Lung (tissue), 12 donors: Measurements from ENCODE around the gene FAM120AOS. TPM values are rescaled to one million over a fixed set of nuclear protein-coding genes. Genes with fewer than 3 reads are reported as not detected.

Experiments used
- ATAC-seq: fragments of 200-7000 bp; cut with Tn5 transposase; one replicate; pipeline ENCODE4 v1.9.1; 2020; ENCODE audit warnings: moderate number of reproducible peaks; ENCODE audit not compliant: insufficient read depth, low FRiP score
- DNase-seq, 3 donors: peaks; one replicate each; pipeline ENCODE4 v3.0.0-alpha.2; 2013 to 2017
- H3K27ac ChIP-seq, 2 donors: one replicate each; pipeline ENCODE4 v1.5.1; 2013; ENCODE audit warnings: mild to moderate bottlenecking in 2 of 2, moderate library complexity in 2 of 2, control low read depth in 1 of 2, inconsistent platforms in 1 of 2, low read depth in 1 of 2, low read length in 1 of 2
- H3K27me3 ChIP-seq, 3 donors: one replicate each; pipeline ENCODE4 v1.5.1; 2013; ENCODE audit warnings: low read length in 2 of 3; ENCODE audit not compliant: control insufficient read depth in 3 of 3, insufficient read depth in 3 of 3
- H3K36me3 ChIP-seq, 4 donors: one replicate each; pipeline ENCODE4 v1.5.1; 2013; ENCODE audit warnings: low read length in 4 of 4, mild to moderate bottlenecking in 1 of 4, moderate library complexity in 1 of 4; ENCODE audit not compliant: control insufficient read depth in 4 of 4, insufficient read depth in 4 of 4
- H3K4me1 ChIP-seq, 5 donors: one replicate each; pipeline ENCODE4 v1.5.1; 2013; ENCODE audit warnings: low read length in 5 of 5, mild to moderate bottlenecking in 2 of 5, moderate library complexity in 1 of 5; ENCODE audit not compliant: control insufficient read depth in 5 of 5, insufficient read depth in 5 of 5
- H3K4me3 ChIP-seq: one replicate; pipeline ENCODE4 v1.5.1; 2013; ENCODE audit warnings: mild to moderate bottlenecking, control low read depth, moderate library complexity
- H3K9ac ChIP-seq, 2 donors: one replicate each; pipeline ENCODE4 v1.5.1; 2013; ENCODE audit warnings: low read length in 2 of 2, control low read depth in 1 of 2; ENCODE audit not compliant: insufficient read depth in 1 of 2
- H3K9me3 ChIP-seq, 4 donors: one replicate each; pipeline ENCODE4 v1.5.1; 2013; ENCODE audit warnings: low read length in 3 of 4, mild to moderate bottlenecking in 1 of 4, moderate library complexity in 1 of 4; ENCODE audit not compliant: control insufficient read depth in 4 of 4, insufficient read depth in 3 of 4
- CTCF ChIP-seq: IDR thresholded peaks from 2 replicates; pipeline ENCODE4 v1.5.1; 2012; ENCODE audit warnings: mild to moderate bottlenecking; ENCODE audit errors: control extremely low read depth, extremely low read depth
- WGBS, 2 donors: extraction: QIAGEN DNeasy Blood & Tissue Kit; methylation state at CpG; one replicate each; pipeline ENCODE4 v1.1.7; 2013; 5-methylcytosine and 5-hydroxymethylcytosine counted together
- polyA plus RNA-seq, 2 donors: library from polyadenylated mRNA; stranded (reverse); fragments of 200-250 nt; gene quantifications; one replicate each; pipeline ENCODE4 v1.2.1, GENCODE V29; 2013
- total RNA-seq, 2 donors: library from RNA; depleted of rRNA in 1 of 2; stranded (reverse); fragments of >200 nt in 1 of 2; gene quantifications; one replicate each; pipeline ENCODE4 v1.2.1, GENCODE V29; 2014 to 2021
- donor health status: control.
- donor health status: control.
- donor health status: Bipolar disorder and iron deficiency.
- donor health status: healthy.
- donor health status: DM: yes; HTN: yes; CAD: no.

The FAM120AOS gene
- total and polyA plus RNA-seq, 4 donors: 27.2 to 51.6 (median 36.5) TPM

DNA sequence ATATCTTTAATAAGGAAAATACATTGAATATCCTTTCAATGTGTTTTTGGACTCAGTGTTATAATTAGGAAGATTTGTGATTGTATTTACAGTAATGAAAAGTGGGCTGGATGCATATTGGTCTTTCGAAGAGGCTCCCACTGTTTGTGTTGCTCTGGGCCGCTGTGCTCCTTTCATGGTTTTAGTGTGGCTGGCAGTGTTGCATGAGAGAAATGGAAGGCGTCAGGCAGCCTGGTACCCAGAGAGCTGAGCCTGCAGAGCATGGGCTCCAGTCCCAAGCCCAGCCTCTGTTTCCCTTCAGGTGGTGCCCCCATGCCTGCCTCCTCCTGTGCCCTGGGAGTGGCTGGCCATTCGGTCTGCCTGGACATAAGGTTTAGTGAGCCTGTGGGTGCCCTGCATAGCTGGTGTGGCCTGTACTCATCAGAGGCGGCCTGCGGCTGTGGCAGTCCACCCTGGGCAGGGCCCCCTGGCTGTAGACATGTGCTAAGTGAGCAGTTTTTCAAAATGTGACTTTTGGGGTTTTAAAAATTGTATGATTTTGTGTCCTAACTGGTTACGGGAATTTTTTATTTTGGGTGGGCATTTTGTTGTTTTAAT lies 27.4 kb upstream of the FAM120AOS start:
- Histone ChIP-seq H3K27ac (no peak overlapping the region), H3K4me3 (no peak overlapping the region), H3K9ac (no peak overlapping the region), H3K4me1 (peaks cover 0 to 6% (median 2%) of the 10 kb centered on the region in 5 donors), H3K36me3 (peaks cover 0 to 22% (median 13%) of the 10 kb centered on the region in 4 donors), H3K27me3 (peaks cover 0 to 2% (median 0%) of the 10 kb centered on the region in 3 donors), H3K9me3 (no peaks in the 10 kb centered on the region)
- WGBS, 2 donors: 88 to 94% methylated on average over 7 of the region's 7 CpGs
- TF ChIP-seq CTCF: no peak
- ATAC-seq (no peak), DNase-seq (no peak)

- no peak for TF ChIP-seq CTCF
- H3K4me1 ChIP-seq: peaks cover 0 to 6% (median 2%) of the 10 kb centered on the region in 5 donors
- H3K9me3 ChIP-seq: no peaks in the 10 kb centered on the region
- no peak overlapping the region for H3K4me3 ChIP-seq
- no peak overlapping the region for H3K27ac ChIP-seq
- peaks cover 0 to 20% (median 11%) of the 10 kb centered on the region in 4 donors for H3K36me3 ChIP-seq
- WGBS, 2 donors: 90 to 92% methylated on average over 4 of the region's 4 CpGs
- H3K9ac ChIP-seq: no peak overlapping the region
- DNase-seq: no peak
- ATAC-seq: no peak
- peaks cover 0 to 2% (median 0%) of the 10 kb centered on the region in 3 donors for H3K27me3 ChIP-seq
Observed at GRCh38 chr9:93480262-93480661, 26.9 kb upstream of the FAM120AOS start.

- no peaks in the 10 kb centered on the region for H3K9me3 ChIP-seq
- H3K27me3 ChIP-seq: no peaks in the 10 kb centered on the region
- peaks cover 0 to 16% (median 8%) of the 10 kb centered on the region in 4 donors for H3K36me3 ChIP-seq
- no peak overlapping the region for H3K27ac ChIP-seq
- H3K4me1 ChIP-seq: peaks cover 0 to 6% (median 2%) of the 10 kb centered on the region in 5 donors
- H3K9ac ChIP-seq: no peak overlapping the region
- no peak for ATAC-seq
- 31 to 71% methylated on average over 4 of the region's 4 CpGs for WGBS, 2 donors
- TF ChIP-seq CTCF: no peak
- DNase-seq: peak in 2 of 3 donors; percentile 60 to 86
- no peak overlapping the region for H3K4me3 ChIP-seq
Observed at GRCh38 chr9:93479726-93480125, 26.3 kb upstream of the FAM120AOS start.
